GM18867 (cell line): ENCODE measurements around the gene HPX.

Experiments
- ATAC-seq: cut with Tn5 transposase; IDR thresholded peaks from one replicate; pipeline ENCODE4 v1.9.1; 2021; ENCODE audit warnings: mild to moderate bottlenecking, moderate library complexity; ENCODE audit not compliant: unreplicated experiment

The HPX gene

DNA sequence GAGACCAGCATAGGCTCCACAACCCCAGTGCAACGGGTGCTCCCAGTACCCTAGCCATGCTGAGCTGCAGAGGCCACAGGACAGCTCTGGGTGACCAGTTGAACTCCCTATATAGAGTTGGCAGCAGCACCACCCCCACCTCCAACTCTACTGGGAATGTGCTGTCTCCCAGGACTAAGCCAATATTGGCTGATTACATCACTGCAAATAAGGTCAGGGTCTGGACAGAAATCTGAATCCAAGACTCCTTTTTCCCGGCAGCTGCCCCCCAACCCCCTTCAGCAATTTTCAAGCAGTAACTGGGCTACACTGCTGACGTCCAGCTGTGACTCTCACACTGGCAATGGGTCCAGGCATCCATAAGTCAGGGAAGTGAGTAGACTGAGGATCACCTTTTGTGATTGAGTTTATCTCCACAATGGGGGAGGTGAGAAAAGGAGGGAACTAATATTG, at the start of gene HPX:
TSS of gene HPX (minus strand) at position 82 of the 453 bp plus-strand sequence. CDS start at position 58, 24 bp downstream.
- ATAC-seq: no peak

GRCh38 chr11:6489306-6489705, 48.5 kb upstream of the HPX start:
- no peak for ATAC-seq

DNA sequence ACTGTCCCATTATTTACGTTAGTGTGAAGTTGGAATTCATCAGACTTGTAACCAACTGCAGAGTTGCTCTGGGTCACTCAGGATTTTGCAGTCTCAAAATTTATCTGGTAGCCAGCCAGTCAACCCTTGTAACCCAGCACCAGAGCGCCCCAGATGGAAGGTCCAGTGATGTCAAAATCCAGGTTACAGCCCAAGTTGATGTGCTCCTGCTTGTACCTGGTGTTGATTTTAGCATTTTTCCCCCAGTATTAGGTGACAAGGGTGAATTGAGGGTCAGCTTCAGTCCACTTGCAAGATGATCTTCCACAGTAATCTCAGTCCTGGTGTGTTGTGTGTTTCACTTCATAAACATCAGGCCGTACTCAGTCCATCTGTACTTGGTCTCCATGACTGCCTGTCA, 48.0 kb upstream of the HPX start:
- ATAC-seq: no peak

DNA sequence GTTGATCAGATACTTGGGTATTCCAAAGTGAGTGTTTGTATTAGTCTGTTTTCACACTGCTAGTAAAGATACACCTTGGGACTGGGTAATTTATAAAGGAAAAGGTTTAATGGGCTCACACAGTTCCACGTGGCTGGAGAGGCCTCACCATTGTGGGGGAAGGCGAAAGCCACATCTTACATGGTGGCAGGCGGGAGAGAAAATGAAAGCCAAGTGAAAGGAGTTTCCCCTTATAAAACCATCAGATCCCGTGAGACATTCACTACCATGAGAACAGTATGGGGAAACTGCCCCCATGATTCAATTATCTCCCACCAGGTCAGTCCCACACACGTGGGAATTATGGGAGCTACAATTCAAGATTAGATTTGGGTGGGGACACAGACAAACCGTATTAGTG, 47.6 kb upstream of the HPX start:
- ATAC-seq: no peak

- ATAC-seq: no peak
These were observed 46.2 kb upstream of the HPX start for GRCh38 chr11:6486938-6487337.

GRCh38 chr11:6486256-6486655, 45.5 kb upstream of the HPX start:
- no peak for ATAC-seq

DNA sequence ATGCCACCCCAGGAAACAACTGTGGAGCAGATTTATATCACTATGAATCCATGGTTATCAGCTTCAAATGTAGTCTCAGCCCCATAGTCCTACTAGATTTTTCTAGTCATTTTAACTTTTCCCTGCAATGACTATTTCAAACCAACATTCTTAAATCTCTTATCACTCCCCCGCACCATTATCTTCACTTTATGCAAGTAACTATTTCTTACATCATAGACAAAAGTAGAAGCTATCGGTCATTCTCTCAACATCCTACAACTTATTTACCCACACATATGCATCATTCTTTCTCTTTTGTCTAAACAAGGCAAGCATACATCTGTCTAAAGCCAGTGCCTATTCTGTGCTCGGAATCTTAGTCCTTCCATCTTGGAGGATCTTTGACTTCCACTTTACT, 44.9 kb upstream of the HPX start:
- ATAC-seq: no peak

- no peak for ATAC-seq
These were observed 42.2 kb upstream of the HPX start for GRCh38 chr11:6483015-6483414.

DNA sequence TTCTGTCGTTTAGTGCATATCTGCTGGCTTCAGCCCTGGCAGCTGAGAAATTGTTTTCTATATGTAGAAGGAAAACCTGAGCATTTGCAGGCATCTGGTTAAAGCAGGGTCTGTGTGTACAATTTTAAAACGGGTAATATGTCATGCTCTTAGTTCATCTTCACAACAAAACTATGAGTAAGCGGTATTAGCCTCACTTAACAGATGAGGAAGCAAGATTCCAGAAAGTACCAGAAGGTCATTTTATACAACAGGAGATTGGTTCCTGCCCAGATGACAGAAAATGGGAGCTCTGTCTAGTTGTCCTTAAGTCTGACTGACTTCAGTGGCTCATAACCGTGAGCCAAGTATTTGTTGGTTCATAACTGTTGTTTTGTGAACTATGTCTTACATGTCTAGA, 41.7 kb upstream of the HPX start:
- no peak for ATAC-seq

GRCh38 chr11:6481924-6482275, 41.1 kb upstream of the HPX start:
- ATAC-seq: no peak

GRCh38 chr11:6481012-6481923, 40.5 kb upstream of the HPX start, which contains the start of the genes ARFIP2 and TIMM10B:
Gene ARFIP2 (minus strand): TSS chr11:6481331. CDS start chr11:6480421, 910 bp downstream.
Gene TIMM10B (plus strand): TSS chr11:6481501. CDS start chr11:6481517, 16 bp downstream.
- ATAC-seq: peak; percentile 99

DNA sequence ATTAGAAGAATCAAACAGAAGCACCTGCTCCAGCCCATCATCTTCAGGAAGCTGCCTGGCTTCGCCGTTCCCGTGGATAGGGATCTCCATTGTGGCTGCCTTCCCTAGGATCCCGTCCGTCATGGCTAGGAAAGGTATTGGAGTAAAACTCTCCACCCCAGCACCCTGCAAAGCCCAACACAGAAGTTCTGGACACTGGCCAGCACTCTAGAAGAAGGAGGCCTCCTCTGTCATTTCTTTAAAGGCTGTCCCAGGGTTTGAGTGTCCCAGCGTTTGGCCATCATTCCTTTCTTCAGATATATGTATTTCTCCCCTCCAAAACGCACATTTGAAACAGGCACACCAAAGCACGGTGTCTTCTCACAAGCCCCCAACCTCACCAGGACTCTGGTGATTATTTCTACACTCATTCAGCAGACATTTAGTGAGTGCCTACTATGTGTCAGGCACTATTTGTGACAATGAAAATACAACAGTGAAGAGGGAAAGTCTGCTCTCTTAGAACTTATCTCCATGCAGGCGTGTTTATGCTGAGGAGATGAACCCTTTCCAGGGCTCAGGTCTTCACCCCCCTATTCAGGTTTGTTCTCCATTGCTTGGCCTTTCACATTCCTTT, 39.6 kb upstream of the HPX start:
- no peak for ATAC-seq

GRCh38 chr11:6476571-6476970, 35.8 kb upstream of the HPX start:
- no peak for ATAC-seq

- no peak for ATAC-seq
These were observed 35.1 kb upstream of the HPX start for GRCh38 chr11:6475936-6476335.

DNA sequence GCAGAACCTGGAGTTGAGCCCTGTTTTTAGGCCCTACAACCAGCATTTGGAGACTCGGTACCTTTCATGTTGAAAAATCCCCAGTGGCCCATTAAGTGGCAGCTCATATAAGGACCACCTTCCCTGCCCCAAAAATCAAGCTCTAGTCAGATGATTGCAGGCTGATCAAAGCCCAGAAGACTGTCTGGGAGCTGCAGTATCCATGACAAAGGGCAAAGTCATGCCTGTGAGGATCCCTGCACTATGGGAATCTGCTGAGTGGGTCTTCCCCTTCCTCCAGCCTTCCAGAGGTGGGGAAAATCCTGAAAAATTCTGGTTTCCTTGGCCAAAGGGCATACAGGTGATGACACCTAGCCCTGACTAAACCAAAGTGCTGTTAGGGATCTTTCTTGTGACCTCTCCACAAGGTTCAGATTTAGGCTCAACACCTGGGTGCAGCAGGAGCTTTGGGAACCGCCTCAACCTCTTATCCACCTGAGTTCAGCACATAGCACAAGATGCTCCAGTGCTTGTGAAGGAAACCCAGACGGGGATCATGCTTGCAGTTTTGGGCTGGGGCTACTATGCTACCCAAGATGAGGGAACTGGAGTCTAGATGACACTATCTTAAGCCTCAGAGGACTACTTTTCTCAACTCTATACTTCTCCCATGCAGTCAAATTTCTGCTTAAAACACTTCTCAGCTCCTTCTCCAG, 34.2 kb upstream of the HPX start:
- ATAC-seq: no peak

DNA sequence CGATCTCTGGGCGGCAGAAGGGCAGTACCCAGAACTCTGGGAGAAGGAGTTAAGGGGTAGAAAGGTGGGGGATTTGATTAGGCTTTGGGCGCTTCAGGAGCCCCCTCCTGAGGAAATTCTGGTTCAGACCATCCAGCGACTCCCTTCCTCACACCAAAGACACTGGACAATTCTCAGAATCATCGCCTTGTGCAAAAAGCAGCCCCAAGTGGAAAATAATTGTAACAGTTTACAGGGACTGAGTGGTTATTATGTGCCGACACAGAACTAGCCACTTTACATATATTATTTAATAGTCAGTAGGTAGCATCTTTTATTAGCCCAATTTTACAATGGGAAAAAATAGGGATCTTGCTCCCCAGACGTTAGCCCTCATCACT, 33.6 kb upstream of the HPX start:
- no peak for ATAC-seq

DNA sequence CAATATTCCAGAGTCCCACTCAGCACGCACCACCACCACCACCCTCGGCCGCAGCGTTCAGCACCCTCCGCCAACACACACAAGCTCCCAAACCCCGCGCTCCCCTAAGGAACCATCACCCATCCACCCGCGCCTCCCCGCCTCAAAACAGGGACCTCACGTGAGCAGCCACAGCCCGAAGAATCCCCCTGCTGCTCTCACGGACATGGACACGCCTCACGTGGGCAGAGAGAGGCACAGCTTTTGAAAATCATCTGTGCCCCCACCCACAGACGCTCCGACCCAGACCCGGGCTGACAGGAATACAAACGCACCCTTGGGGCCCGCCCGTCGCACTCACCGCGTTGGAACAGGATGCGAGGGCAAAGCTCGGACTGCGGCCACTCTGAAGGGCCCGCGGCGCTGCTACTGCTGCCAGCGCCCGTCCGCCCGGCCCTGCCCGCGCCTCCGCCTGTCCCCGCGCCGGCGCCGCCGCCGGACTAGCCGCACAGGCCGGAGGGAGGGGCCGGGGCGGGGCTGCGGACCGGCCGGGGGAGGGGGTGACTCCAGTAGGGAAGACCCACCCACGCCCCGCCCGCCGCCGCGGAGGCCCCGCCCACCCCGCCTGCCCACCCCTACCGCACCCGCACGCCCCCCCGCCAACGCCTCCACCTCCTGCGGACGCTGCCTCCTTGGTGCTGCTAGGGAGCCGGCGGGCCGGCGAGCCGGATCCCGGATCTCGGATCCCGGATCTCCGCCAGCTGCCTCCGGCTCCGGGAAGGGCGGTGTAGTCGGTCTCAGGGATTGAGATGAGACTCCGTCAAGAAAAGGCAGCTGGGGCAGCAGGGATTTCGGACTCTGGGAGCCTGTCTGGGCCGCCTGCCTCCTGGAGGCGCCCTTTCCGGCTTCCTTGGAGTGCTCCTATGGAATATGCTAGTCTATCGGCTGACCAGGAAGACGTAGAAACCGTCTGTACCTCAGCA, 32.9 kb upstream of the HPX start, which contains the start of gene TRIM3:
TSS of gene TRIM3 (minus strand) at position 491 of the 962 bp plus-strand sequence. CDS start 8,246 bp downstream, outside the sequence.
- ATAC-seq: peak; percentile 76

DNA sequence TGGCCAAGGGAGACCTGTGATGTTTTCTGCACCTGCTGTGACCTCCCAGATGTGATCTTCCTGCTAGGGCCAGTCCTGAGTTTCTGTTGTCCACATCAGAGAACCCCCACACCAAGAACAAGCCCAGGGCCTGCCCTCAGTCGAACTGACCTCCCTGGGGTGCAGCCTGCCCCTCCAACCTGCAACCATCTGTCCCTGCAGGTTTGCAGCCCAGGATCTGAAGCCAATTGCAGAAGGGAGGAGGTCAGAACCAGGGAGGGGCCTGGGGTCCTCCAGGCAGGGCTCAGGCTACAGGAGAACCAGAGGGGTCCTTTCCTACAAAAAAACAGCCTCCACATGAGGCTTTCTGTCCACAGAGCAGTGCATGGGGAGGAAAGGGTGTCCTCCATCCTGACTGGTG, 32.1 kb upstream of the HPX start:
- ATAC-seq: no peak

GRCh38 chr11:6469599-6469998, 28.8 kb upstream of the HPX start:
- ATAC-seq: no peak
